Subcutaneous abdominal adipose tissue (tissue), 5 donors: ENCODE results near the gene DOLPP1.
"Not testable (repeated sequence)": the region's sequence is repeated elsewhere in the genome, so short reads cannot be mapped to it uniquely, and the experiment has no call there.

Experiments used
- H3K27ac ChIP-seq: one replicate; pipeline ENCODE4 v1.7.0; 2013; ENCODE audit warnings: low read depth, mild to moderate bottlenecking, inconsistent platforms, low read length, moderate library complexity
- H3K27me3 ChIP-seq, 5 donors: one replicate each; pipeline ENCODE4 v1.7.0; 2013; ENCODE audit warnings: low read length in 5 of 5, inconsistent platforms in 1 of 5; ENCODE audit not compliant: control insufficient read depth in 5 of 5, insufficient read depth in 4 of 5
- H3K36me3 ChIP-seq, 5 donors: one replicate each; pipeline ENCODE4 v1.7.0; 2013; ENCODE audit warnings: low read length in 5 of 5; ENCODE audit not compliant: control insufficient read depth in 5 of 5, insufficient read depth in 5 of 5
- H3K4me1 ChIP-seq, 5 donors: one replicate each; pipeline ENCODE4 v1.7.0; 2013; ENCODE audit warnings: low read length in 5 of 5, mild to moderate bottlenecking in 3 of 5, moderate library complexity in 1 of 5; ENCODE audit not compliant: control insufficient read depth in 5 of 5, insufficient read depth in 5 of 5
- H3K4me3 ChIP-seq, 5 donors: one replicate each; pipeline ENCODE4 v1.7.0; 2013; ENCODE audit warnings: low read length in 5 of 5, low read depth in 1 of 5
- H3K9ac ChIP-seq, 5 donors: one replicate each; pipeline ENCODE4 v1.7.0; 2013; ENCODE audit warnings: low read length in 5 of 5, mild to moderate bottlenecking in 4 of 5, moderate library complexity in 3 of 5
- H3K9me3 ChIP-seq, 5 donors: one replicate each; pipeline ENCODE4 v1.7.0; 2013; ENCODE audit warnings: low read length in 5 of 5; ENCODE audit not compliant: control insufficient read depth in 5 of 5
- donor health status: healthy.
- donor health status: healthy.
- donor health status: healthy.
- donor health status: healthy.
- donor health status: healthy.

DOLPP1 gene

GRCh38 chr9:129124506-129125069 lies 43.7 kb downstream of the DOLPP1 start:
- no peaks in the 10 kb centered on the region for H3K27me3 ChIP-seq
- no peak overlapping the region for H3K27ac ChIP-seq
- H3K36me3 ChIP-seq = peaks cover 0 to 67% (median 40%) of the 10 kb centered on the region in 5 donors
- no peak overlapping the region for H3K9ac ChIP-seq
- H3K9me3 ChIP-seq = no peaks in the 10 kb centered on the region
- peaks cover 0 to 16% (median 11%) of the 10 kb centered on the region in 5 donors for H3K4me1 ChIP-seq
- no peak overlapping the region for H3K4me3 ChIP-seq

GRCh38 chr9:129125478-129125877 lies 44.6 kb downstream of the DOLPP1 start:
- H3K27ac ChIP-seq = no peak overlapping the region
- H3K36me3 ChIP-seq = peaks cover 0 to 74% (median 47%) of the 10 kb centered on the region in 5 donors
- H3K27me3 ChIP-seq = no peaks in the 10 kb centered on the region
- no peak overlapping the region for H3K4me3 ChIP-seq
- H3K9ac ChIP-seq = no peak overlapping the region
- H3K4me1 ChIP-seq = peaks cover 0 to 16% (median 11%) of the 10 kb centered on the region in 5 donors
- no peaks in the 10 kb centered on the region for H3K9me3 ChIP-seq

- Histone ChIP-seq H3K27ac (no peak overlapping the region), H3K36me3 (peaks cover 5 to 65% (median 33%) of the 10 kb centered on the region in 5 donors), H3K9ac (no peak overlapping the region), H3K9me3 (no peaks in the 10 kb centered on the region), H3K27me3 (no peaks in the 10 kb centered on the region), H3K4me3 (no peak overlapping the region), H3K4me1 (peaks cover 0 to 13% (median 6%) of the 10 kb centered on the region in 5 donors)
Measured at GRCh38 chr9:129126749-129127618, 46.1 kb downstream of the DOLPP1 start.

DNA sequence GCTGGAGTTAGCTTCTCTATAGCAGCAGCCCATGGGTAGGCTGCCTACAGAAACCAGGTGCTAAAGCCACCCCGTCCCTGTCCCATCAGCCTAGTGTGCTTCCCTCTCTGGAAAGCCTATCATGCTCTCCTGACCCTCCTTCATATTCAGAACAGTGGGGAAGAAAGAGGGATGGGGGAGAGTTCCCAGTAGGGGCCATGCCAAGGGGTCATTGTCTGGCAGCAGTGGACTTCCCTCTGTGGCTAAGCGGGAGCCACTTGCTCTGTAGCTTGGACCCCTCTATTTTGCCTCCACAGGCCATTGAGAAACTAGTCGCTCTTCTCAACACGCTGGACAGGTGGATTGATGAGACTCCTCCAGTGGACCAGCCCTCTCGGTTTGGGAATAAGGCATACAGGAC lies 47.8 kb downstream of the DOLPP1 start:
- no peak overlapping the region for H3K4me3 ChIP-seq
- H3K9ac ChIP-seq = no peak overlapping the region
- H3K36me3 ChIP-seq = peaks cover 8 to 62% (median 32%) of the 10 kb centered on the region in 5 donors
- peaks cover 0 to 13% (median 6%) of the 10 kb centered on the region in 5 donors for H3K4me1 ChIP-seq
- no peaks in the 10 kb centered on the region for H3K27me3 ChIP-seq
- no peaks in the 10 kb centered on the region for H3K9me3 ChIP-seq
- H3K27ac ChIP-seq = no peak overlapping the region

GRCh38 chr9:129130271-129130670 lies 49.4 kb downstream of the DOLPP1 start:
- Histone ChIP-seq H3K4me1 (peaks cover 0 to 13% (median 6%) of the 10 kb centered on the region in 5 donors), H3K36me3 (peaks cover 11 to 56% (median 33%) of the 10 kb centered on the region in 5 donors)
- H3K27ac ChIP-seq, H3K27me3 ChIP-seq, H3K4me3 ChIP-seq, H3K9me3 ChIP-seq, H3K9ac ChIP-seq: not testable (repeated sequence)

DNA sequence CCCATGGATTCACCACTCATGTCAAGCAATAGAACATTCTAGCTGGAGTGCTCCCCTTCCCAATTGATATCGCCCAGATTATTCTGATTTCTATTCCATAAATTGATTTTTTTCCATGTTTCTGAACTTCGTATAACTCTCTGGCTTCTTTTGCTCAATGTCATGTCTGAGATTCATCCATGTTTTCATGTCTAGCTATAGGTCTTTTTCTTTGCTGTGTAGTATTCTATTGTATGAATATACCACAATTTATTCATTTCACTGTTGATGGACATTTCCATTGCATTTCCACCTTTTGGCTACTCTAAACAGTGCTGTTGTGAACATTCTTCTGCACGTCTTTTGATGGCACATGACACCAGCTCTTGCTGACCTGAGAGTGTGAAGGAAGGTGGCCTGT lies 49.9 kb downstream of the DOLPP1 start:
- Histone ChIP-seq H3K9ac (no peak overlapping the region), H3K4me1 (peaks cover 0 to 13% (median 5%) of the 10 kb centered on the region in 5 donors), H3K4me3 (no peak overlapping the region), H3K27ac (no peak overlapping the region), H3K27me3 (no peaks in the 10 kb centered on the region), H3K36me3 (peaks cover 11 to 57% (median 33%) of the 10 kb centered on the region in 5 donors), H3K9me3 (no peaks in the 10 kb centered on the region)

GRCh38 chr9:129131300-129132145 lies 50.6 kb downstream of the DOLPP1 start:
- Histone ChIP-seq H3K9me3 (no peaks in the 10 kb centered on the region), H3K9ac (no peak overlapping the region), H3K4me1 (peaks cover 0 to 13% (median 5%) of the 10 kb centered on the region in 5 donors), H3K36me3 (peaks cover 11 to 61% (median 38%) of the 10 kb centered on the region in 5 donors), H3K27ac (no peak overlapping the region), H3K4me3 (no peak overlapping the region), H3K27me3 (no peaks in the 10 kb centered on the region)

DNA sequence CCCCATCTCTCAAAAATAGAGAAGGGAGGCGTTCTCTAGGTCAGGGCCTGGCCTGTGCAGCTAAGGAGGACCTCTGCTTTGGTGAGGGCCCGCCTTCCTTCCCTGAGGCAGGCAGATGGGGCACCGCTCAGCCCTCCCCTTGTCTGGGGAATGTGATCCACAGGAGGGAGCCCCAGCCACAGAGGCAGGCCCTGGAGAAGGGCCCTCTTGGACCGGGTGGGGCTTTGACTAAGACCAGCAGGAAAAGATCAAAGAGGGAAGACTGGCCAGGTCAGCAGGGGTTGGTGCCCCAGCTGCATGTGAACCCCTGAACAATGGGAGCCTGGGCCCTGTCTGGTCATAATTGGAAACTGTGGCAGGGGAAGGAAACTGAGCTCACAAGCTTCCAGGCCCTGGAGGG lies 52.2 kb downstream of the DOLPP1 start:
- Histone ChIP-seq H3K27me3 (no peaks in the 10 kb centered on the region), H3K36me3 (peaks cover 11 to 62% (median 41%) of the 10 kb centered on the region in 5 donors), H3K4me3 (no peak overlapping the region), H3K4me1 (peaks cover 0 to 9% (median 8%) of the 10 kb centered on the region in 5 donors), H3K9ac (no peak overlapping the region), H3K27ac (no peak overlapping the region), H3K9me3 (no peaks in the 10 kb centered on the region)

DNA sequence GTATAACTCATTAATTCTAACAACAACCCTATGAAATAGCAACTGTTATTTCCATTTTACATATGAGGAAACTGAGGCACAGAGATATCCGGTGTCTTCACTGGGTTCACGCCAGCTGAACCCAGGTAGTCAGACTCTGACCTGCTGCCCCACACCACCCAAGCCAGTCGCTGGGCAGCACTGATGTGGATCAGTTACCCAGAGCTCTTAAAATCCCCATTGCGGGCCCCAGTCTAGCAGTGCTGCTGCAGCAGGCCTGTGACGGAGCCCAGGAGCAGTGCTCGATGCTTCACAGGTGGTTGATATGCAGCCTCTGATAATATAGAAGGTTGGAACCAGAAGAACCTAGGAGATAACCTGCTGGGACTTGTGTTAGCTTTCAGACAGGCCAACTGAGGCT lies 54.6 kb downstream of the DOLPP1 start:
- Histone ChIP-seq H3K27me3 (no peaks in the 10 kb centered on the region), H3K4me1 (peaks cover 4 to 31% (median 30%) of the 10 kb centered on the region in 5 donors), H3K27ac (no peak overlapping the region), H3K4me3 (no peak overlapping the region), H3K36me3 (peaks cover 11 to 51% (median 32%) of the 10 kb centered on the region in 5 donors), H3K9ac (no peak overlapping the region), H3K9me3 (no peaks in the 10 kb centered on the region)
